Measurements from ENCODE around the gene EYA2. TPM values are rescaled to one million over a fixed set of nuclear protein-coding genes. Genes with fewer than 3 reads are reported as not detected.

EYA2 gene
- total RNA-seq, 1 donor from 2014 or later: 94.1 TPM

DNA sequence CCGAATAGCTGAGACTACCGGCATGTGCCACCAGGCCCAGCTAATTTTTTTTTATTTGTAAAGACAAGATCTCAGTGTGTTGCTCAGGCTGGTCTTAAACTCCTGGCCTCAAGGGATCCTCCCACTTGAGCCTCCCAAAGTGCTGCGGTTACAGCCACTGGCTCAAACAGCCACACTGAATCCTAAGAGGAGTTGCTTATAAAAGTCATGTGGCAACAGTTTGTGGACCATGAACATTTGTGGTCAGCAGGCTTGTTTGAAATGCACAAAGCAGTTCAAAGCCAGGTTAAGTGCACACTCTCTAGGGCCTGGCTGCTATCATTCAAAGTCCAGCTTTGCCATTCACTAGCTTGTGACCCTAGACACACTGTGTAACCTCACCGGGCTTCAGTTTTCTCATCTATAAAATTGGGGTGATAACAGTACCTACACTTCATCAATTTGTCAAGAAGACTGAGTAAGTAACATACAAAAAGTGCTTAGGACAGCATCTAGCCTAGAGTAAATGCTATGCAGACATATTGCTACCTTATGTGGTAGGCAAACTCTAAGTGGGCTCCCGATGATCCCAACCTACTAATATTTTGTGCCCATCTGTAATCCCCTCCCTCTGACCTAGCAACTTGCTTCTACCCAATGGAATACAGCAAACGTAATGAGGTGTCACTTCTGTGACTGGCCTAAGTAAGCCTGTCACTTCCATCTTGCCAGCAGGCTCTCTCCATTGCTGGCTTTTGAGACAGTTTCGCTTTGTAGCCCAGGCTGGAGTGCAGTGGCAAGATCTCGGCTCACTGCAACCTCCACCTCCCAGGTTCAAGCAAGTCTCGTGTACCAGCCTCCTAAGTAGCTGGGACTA is 338.9 kb downstream of the EYA2 start:
- no peak overlapping the region for H3K4me3 Mint-ChIP-seq (ENCODE audit: unreplicated experiment)
- H3K9me3 Mint-ChIP-seq (ENCODE audit: unreplicated experiment): peaks cover 12% of the 10 kb centered on the region
- H3K36me3 Mint-ChIP-seq (ENCODE audit: unreplicated experiment): no peaks in the 10 kb centered on the region
- peaks cover 39% of the 10 kb centered on the region for H3K4me1 Mint-ChIP-seq (ENCODE audit: low read depth, unreplicated experiment)
- peaks cover 11% of the 10 kb centered on the region for H3K27me3 Mint-ChIP-seq (ENCODE audit: unreplicated experiment)
- no peak for DNase-seq
- peak overlapping the region; percentile 62 for H3K27ac Mint-ChIP-seq (ENCODE audit: unreplicated experiment)
- TF ChIP-seq, protein P1, sequence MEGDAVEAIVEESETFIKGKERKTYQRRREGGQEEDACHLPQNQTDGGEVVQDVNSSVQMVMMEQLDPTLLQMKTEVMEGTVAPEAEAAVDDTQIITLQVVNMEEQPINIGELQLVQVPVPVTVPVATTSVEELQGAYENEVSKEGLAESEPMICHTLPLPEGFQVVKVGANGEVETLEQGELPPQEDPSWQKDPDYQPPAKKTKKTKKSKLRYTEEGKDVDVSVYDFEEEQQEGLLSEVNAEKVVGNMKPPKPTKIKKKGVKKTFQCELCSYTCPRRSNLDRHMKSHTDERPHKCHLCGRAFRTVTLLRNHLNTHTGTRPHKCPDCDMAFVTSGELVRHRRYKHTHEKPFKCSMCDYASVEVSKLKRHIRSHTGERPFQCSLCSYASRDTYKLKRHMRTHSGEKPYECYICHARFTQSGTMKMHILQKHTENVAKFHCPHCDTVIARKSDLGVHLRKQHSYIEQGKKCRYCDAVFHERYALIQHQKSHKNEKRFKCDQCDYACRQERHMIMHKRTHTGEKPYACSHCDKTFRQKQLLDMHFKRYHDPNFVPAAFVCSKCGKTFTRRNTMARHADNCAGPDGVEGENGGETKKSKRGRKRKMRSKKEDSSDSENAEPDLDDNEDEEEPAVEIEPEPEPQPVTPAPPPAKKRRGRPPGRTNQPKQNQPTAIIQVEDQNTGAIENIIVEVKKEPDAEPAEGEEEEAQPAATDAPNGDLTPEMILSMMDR (IDR thresholded peaks at IDR 0.05; ENCODE audit: partially characterized antibody, unreplicated experiment): no peak

DNA sequence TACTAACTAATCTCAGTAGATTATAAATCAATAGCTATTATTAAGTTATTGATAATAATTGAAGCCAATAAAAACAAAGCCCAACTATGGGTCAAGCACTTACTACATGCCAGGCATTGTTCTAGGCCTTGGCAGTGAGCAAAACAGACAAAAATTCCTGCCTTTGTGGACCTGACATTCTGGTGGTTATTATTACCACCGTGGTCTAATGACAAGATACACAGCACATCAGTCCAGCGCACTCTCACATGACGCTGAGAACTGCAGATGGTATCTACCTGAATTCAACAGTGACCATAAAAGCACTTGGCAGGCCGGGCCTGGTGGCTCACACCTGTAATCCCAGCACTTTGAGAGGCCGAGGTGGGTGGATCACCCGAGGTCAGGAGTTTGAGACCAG is 340.5 kb downstream of the EYA2 start:
- no peaks in the 10 kb centered on the region for H3K36me3 Mint-ChIP-seq (ENCODE audit: unreplicated experiment)
- peaks cover 11% of the 10 kb centered on the region for H3K27me3 Mint-ChIP-seq (ENCODE audit: unreplicated experiment)
- no peak overlapping the region for H3K4me3 Mint-ChIP-seq (ENCODE audit: unreplicated experiment)
- peaks cover 11% of the 10 kb centered on the region for H3K9me3 Mint-ChIP-seq (ENCODE audit: unreplicated experiment)
- peaks cover 43% of the 10 kb centered on the region for H3K4me1 Mint-ChIP-seq (ENCODE audit: low read depth, unreplicated experiment)
- no peak overlapping the region for H3K27ac Mint-ChIP-seq (ENCODE audit: unreplicated experiment)
- DNase-seq: no peak
- TF ChIP-seq, protein P1 (IDR thresholded peaks at IDR 0.05; ENCODE audit: partially characterized antibody, unreplicated experiment): no peak

DNA sequence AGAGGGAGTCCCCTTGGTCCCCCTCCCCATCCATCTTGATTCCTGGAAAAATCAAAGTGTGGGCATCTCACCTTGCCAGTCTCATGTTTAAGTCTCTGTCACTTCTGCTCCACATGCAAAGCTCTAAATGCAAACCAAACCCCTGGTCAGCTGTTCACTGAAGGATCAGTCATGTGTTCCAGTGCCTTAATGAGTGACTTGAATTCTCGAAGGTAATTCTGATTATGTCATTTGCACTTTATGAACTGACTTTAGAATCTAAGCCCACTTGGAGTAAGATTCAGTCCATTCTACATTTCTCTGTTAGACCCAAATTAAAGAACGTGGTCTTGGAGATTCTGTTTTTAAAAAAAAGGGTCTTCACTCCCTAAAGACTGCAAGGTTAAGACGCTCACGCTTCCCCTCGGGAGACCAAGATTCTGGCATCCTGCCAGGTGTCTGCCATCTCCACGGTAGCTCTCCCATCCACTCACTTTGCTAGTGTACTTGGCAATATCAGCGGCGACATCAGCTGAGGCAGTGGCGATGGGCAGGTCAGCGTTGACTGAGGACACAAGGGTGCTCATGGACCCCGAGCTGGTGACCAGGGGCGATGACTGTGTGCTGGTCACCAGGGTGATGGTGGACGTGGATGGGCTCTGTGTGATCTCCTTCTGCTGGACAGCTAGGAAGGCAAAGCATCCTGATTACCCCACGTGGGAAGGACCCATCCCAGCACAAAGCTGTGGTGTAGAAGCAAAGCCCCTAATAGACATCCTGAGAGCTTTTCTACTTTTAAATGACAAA is 341.4 kb downstream of the EYA2 start:
- Mint-ChIP-seq H3K27me3 (ENCODE audit: unreplicated experiment) (peaks cover 6% of the 10 kb centered on the region), H3K4me1 (ENCODE audit: low read depth, unreplicated experiment) (peaks cover 35% of the 10 kb centered on the region), H3K27ac (ENCODE audit: unreplicated experiment) (peak overlapping the region; percentile 55), H3K4me3 (ENCODE audit: unreplicated experiment) (no peak overlapping the region), H3K9me3 (ENCODE audit: unreplicated experiment) (peaks cover 7% of the 10 kb centered on the region), H3K36me3 (ENCODE audit: unreplicated experiment) (no peaks in the 10 kb centered on the region)
- no peak for DNase-seq
- TF ChIP-seq, protein P1 (IDR thresholded peaks at IDR 0.05; ENCODE audit: partially characterized antibody, unreplicated experiment): no peak

DNA sequence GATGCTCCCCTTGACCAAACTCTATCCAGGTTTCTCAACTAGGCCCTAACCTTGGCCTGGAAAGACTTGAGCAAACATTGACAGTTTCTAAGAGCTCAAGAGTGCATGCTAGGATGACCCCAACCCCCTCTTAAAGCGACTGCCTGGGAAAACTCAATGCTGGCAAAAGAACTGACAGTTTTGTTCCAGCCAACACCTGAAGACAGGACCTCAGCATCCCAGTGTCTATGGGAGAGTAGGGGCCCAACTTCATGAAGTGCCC is 341.9 kb downstream of the EYA2 start:
- peaks cover 5% of the 10 kb centered on the region for H3K27me3 Mint-ChIP-seq (ENCODE audit: unreplicated experiment)
- no peak for DNase-seq
- H3K4me1 Mint-ChIP-seq (ENCODE audit: low read depth, unreplicated experiment): peaks cover 33% of the 10 kb centered on the region
- H3K27ac Mint-ChIP-seq (ENCODE audit: unreplicated experiment): no peak overlapping the region
- no peaks in the 10 kb centered on the region for H3K36me3 Mint-ChIP-seq (ENCODE audit: unreplicated experiment)
- TF ChIP-seq, protein P1 (IDR thresholded peaks at IDR 0.05; ENCODE audit: partially characterized antibody, unreplicated experiment): no peak
- no peak overlapping the region for H3K4me3 Mint-ChIP-seq (ENCODE audit: unreplicated experiment)
- peaks cover 6% of the 10 kb centered on the region for H3K9me3 Mint-ChIP-seq (ENCODE audit: unreplicated experiment)

DNA sequence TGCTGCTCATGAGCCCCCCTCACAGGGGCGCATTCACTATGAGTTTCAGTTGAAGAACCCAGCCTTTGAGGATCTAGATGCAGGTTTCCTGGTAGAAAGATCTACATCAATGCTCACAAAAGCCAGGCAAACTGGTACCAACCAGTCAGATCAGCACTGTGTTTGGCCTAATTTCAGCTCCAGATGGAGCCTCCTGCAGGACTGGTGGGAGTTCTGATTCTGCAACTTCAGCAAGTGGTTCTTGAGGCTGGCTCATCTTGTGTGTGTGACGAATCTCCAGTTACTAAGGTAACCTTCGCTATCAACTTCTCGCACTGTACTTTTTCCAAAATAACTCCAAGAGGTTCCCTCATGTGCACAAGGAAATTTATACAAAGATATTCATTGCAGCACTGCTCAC is 343.1 kb downstream of the EYA2 start:
- TF ChIP-seq, protein P1 (IDR thresholded peaks at IDR 0.05; ENCODE audit: partially characterized antibody, unreplicated experiment): no peak
- H3K4me1 Mint-ChIP-seq (ENCODE audit: low read depth, unreplicated experiment): peaks cover 30% of the 10 kb centered on the region
- peaks cover 6% of the 10 kb centered on the region for H3K9me3 Mint-ChIP-seq (ENCODE audit: unreplicated experiment)
- no peak overlapping the region for H3K4me3 Mint-ChIP-seq (ENCODE audit: unreplicated experiment)
- no peak for DNase-seq
- peak overlapping the region; percentile 43 for H3K27ac Mint-ChIP-seq (ENCODE audit: unreplicated experiment)
- H3K36me3 Mint-ChIP-seq (ENCODE audit: unreplicated experiment): no peaks in the 10 kb centered on the region
- peaks cover 2% of the 10 kb centered on the region for H3K27me3 Mint-ChIP-seq (ENCODE audit: unreplicated experiment)

Data from glutamatergic neuron (in vitro differentiated cells).